IMR-90 (cell line): ENCODE measurements around the gene AGAP1. TPM values are rescaled to one million over a fixed set of nuclear protein-coding genes. Genes with fewer than 3 reads are reported as not detected.

Experiments used
- ATAC-seq: fragments of 200-7000 bp; cut with Tn5 transposase; 2 replicates; pipeline ENCODE4 v1.9.1; 2020; ENCODE audit warnings: low read depth, mild to moderate bottlenecking, moderate library complexity
- BruUV-seq: library from RNA; stranded (reverse); fragments of 400-500 nt; replicated peaks from 2 replicates; lab custom pipeline; 2021; lab: Mats Ljungman, UMichigan
- CTCF ChIA-PET: fragments of 300-600 bp; formaldehyde crosslinking; extraction: SDS; loops from one replicate; lab custom pipeline; 2021; ENCODE audit warnings: antibody characterized with exemption; lab: Yijun Ruan, JAX
- POLR2A ChIA-PET: fragments of 300-600 bp; sonication (Branson Sonifier 250); formaldehyde crosslinking; loops from one replicate; lab custom pipeline; 2022; ENCODE audit warnings: antibody characterized with exemption; ENCODE audit not compliant: unreplicated experiment; lab: Charles Lee
- DNase-seq: peaks from one replicate; pipeline ENCODE4 v3.0.0; 2013
- H2AFZ ChIP-seq: replicated peaks from 2 replicates; pipeline ENCODE3; 2013; ENCODE audit warnings: low read length, mild to moderate bottlenecking; ENCODE audit not compliant: poor library complexity
- H2AK5ac ChIP-seq: 2 replicates; pipeline ENCODE4 v1.6.1; 2013; ENCODE audit warnings: low read depth, low read length, inconsistent platforms
- H2AK9ac ChIP-seq: replicated peaks from 2 replicates; pipeline ENCODE3; 2013; ENCODE audit warnings: mild to moderate bottlenecking, low read depth, low read length, moderate library complexity; ENCODE audit not compliant: poor library complexity
- H2BK120ac ChIP-seq: 2 replicates; pipeline ENCODE4 v1.6.1; 2013; ENCODE audit warnings: low read depth, low read length, inconsistent platforms
- H2BK15ac ChIP-seq: 3 replicates; pipeline ENCODE4 v1.6.1; 2013; ENCODE audit warnings: low read depth, low read length, inconsistent platforms
- H2BK20ac ChIP-seq: 2 replicates; pipeline ENCODE4 v1.6.1; 2013; ENCODE audit warnings: low read depth, mild to moderate bottlenecking, inconsistent platforms, low read length, moderate library complexity
- H2BK5ac ChIP-seq: 2 replicates; pipeline ENCODE4 v1.6.1; 2013; ENCODE audit warnings: mild to moderate bottlenecking, low read depth, low read length, inconsistent platforms; ENCODE audit not compliant: poor library complexity, severe bottlenecking
- H3K14ac ChIP-seq: replicated peaks from 2 replicates; pipeline ENCODE4 v1.6.1; 2013; ENCODE audit warnings: low read depth, low read length, inconsistent platforms
- H3K18ac ChIP-seq: 2 replicates; pipeline ENCODE4 v1.6.1; 2013; ENCODE audit warnings: low read depth, low read length, control low read depth
- H3K23ac ChIP-seq: 2 replicates; pipeline ENCODE4 v1.6.1; 2013; ENCODE audit warnings: low read depth, low read length, inconsistent platforms
- H3K27ac ChIP-seq: 2 replicates; pipeline ENCODE4 v1.5.1; 2013; ENCODE audit warnings: mild to moderate bottlenecking, control low read depth, low read length; ENCODE audit not compliant: insufficient read depth
- H3K27me3 ChIP-seq: 2 replicates; pipeline ENCODE4 v1.6.1; 2013; ENCODE audit warnings: low read length; ENCODE audit not compliant: control insufficient read depth, insufficient read depth
- H3K36me3 ChIP-seq: 2 replicates; pipeline ENCODE4 v1.6.1; 2013; ENCODE audit warnings: low read length, mixed read lengths; ENCODE audit not compliant: control insufficient read depth, insufficient read depth
- H3K4ac ChIP-seq: 2 replicates; pipeline ENCODE4 v1.6.1; 2013; ENCODE audit warnings: low read depth, low read length, inconsistent platforms
- H3K4me1 ChIP-seq: 2 replicates; pipeline ENCODE4 v1.6.1; 2013; ENCODE audit warnings: low read length, mixed read lengths; ENCODE audit not compliant: control insufficient read depth, insufficient read depth
- H3K4me2 ChIP-seq: 2 replicates; pipeline ENCODE4 v1.6.1; 2013; ENCODE audit warnings: low read depth, mild to moderate bottlenecking, control low read depth, low read length, moderate library complexity
- H3K4me3 ChIP-seq: 2 replicates; pipeline ENCODE4 v1.5.1; 2013; ENCODE audit warnings: low read depth, mild to moderate bottlenecking, control low read depth, low read length, moderate library complexity; ENCODE audit not compliant: insufficient read depth
- H3K56ac ChIP-seq: 2 replicates; pipeline ENCODE4 v1.6.1; 2013; ENCODE audit warnings: low read length, inconsistent platforms; ENCODE audit not compliant: insufficient read depth; ENCODE audit errors: extremely low read depth
- H3K79me1 ChIP-seq, 2 experiments: 2 replicates each; pipeline ENCODE4 v1.6.1; 2013; ENCODE audit warnings: low read length in 2 of 2, inconsistent platforms in 1 of 2, low read depth in 1 of 2
- H3K9ac ChIP-seq: 2 replicates; pipeline ENCODE4 v1.6.1; 2013; ENCODE audit warnings: low read depth, low read length, control low read depth
- H3K9me1 ChIP-seq: 2 replicates; pipeline ENCODE4 v1.6.1; 2013; ENCODE audit warnings: low read length, inconsistent platforms; ENCODE audit not compliant: insufficient read depth
- H3K9me3 ChIP-seq: 2 replicates; pipeline ENCODE4 v1.6.1; 2013; ENCODE audit warnings: low read length; ENCODE audit not compliant: control insufficient read depth, insufficient read depth
- H4K20me1 ChIP-seq: 2 replicates; pipeline ENCODE4 v1.6.1; 2013; ENCODE audit warnings: low read length, inconsistent platforms; ENCODE audit not compliant: insufficient read depth
- H4K5ac ChIP-seq: 2 replicates; pipeline ENCODE4 v1.6.1; 2013; ENCODE audit warnings: mild to moderate bottlenecking, low read depth, low read length, control low read depth
- H4K8ac ChIP-seq, 2 experiments: 2 replicates each; pipeline ENCODE4 v1.6.1; 2013; ENCODE audit warnings: low read depth in 2 of 2, low read length in 2 of 2, control low read depth in 1 of 2, inconsistent platforms in 1 of 2
- H4K91ac ChIP-seq: 2 replicates; pipeline ENCODE4 v1.6.1; 2013; ENCODE audit warnings: low read depth, low read length, inconsistent platforms; ENCODE audit not compliant: insufficient read depth
- CHD1 ChIP-seq: IDR thresholded peaks from 2 replicates; pipeline ENCODE4 v1.6.1; 2012; ENCODE audit warnings: low read depth, low read length, improper control_type of control experiment
- WGBS, 2 experiments: methylation state at CpG; one replicate each; pipeline versions ENCODE4 v1.1.5 to v1.1.7; 2013; ENCODE audit warnings: missing lambda C conversion rate in 2 of 2; ENCODE audit not compliant: insufficient read length in 1 of 2; ENCODE audit errors: extremely low coverage in 2 of 2; 5-methylcytosine and 5-hydroxymethylcytosine counted together
- dilution Hi-C: fragments of 300-500 bp; cut with HindIII; formaldehyde crosslinking; loops from one replicate; pipeline ENCODE4 v1.14.3; 2018; ENCODE audit warnings: low sequenced_read_pairs; ENCODE audit not compliant: unreplicated experiment
- in situ Hi-C: fragments of 300-500 bp; cut with MboI; formaldehyde crosslinking; loops from 3 replicates; pipeline ENCODE4 v1.14.3; 2019; ENCODE audit warnings: low sequenced_read_pairs, inconsistent platforms, mixed read lengths
- intact Hi-C: fragments of 100-400 bp; cut with micrococcal nuclease; formaldehyde crosslinking; loops from 2 replicates; pipeline ENCODE4 v1.10.0; 2022
- polyA plus RNA-seq, 3 experiments: library from polyadenylated mRNA; depleted of rRNA; stranded (reverse); fragments of >200 nt; gene quantifications; 2 replicates each; pipeline ENCODE4 v1.2.3, GENCODE V29; 2012; ENCODE audit warnings: low replicate concordance in 1 of 3
- total RNA-seq: library from RNA; depleted of rRNA; stranded (reverse); fragments of >200 nt; gene quantifications from 2 replicates; pipeline ENCODE4 v1.2.3, GENCODE V29; 2012

The AGAP1 gene
- total and polyA plus RNA-seq, 2 of the 4 experiments (the other 2 are of a cell fraction) = 15.1 to 16.4 TPM

DNA sequence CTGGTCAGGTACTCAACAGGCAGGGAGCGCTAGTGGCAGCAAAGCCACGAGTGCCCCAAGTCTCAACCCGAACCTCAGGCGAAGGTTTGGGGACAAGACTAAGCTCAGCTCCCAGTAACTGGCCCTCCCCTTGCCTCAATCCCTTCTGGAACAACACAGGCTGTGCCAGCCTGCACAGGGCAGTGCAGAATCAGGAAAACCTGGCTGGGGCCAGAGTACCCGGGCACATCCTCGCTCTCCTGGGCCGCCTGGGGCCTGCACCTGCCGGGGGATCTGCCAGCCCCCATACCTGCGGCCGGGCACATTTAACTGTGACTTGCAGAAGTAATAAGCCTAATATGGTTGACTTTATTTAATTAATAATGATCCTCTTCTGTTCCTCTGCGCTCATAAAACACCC is 613.7 kb downstream of the AGAP1 start:
- H4K5ac ChIP-seq = no peak overlapping the region
- TF ChIP-seq CHD1 = no peak
- H3K18ac ChIP-seq = no peak overlapping the region
- no peak overlapping the region for H3K9ac ChIP-seq
- H2AK5ac ChIP-seq = no peak overlapping the region
- DNase-seq (no peak), ATAC-seq (no peak)
- H2BK20ac ChIP-seq = no peak overlapping the region
- H3K9me3 ChIP-seq = no peaks in the 10 kb centered on the region
- no peak overlapping the region for H2AK9ac ChIP-seq
- no TSS peak for BruUV-seq
- H3K36me3 ChIP-seq = no peaks in the 10 kb centered on the region
- ChIA-PET POLR2A (no interaction called here), CTCF (no interaction called here)
- no peak overlapping the region for H4K8ac ChIP-seq
- no peaks in the 10 kb centered on the region for H4K20me1 ChIP-seq
- no peaks in the 10 kb centered on the region for H3K27me3 ChIP-seq
- no peak overlapping the region for H3K27ac ChIP-seq
- H3K4me2 ChIP-seq = no peak overlapping the region
- no peak overlapping the region for H3K4me3 ChIP-seq
- no peak overlapping the region for H4K91ac ChIP-seq
- dilution Hi-C loops (no loop called here), intact Hi-C loops (no loop called here), in situ Hi-C loops (no loop called here)
- no CpG with 5 or more reads among the region's 11 CpGs for WGBS, 2 experiments
- no peak overlapping the region for H2BK15ac ChIP-seq
- no peak overlapping the region for H3K23ac ChIP-seq
- H3K4me1 ChIP-seq = no peaks in the 10 kb centered on the region
- no peak overlapping the region for H3K56ac ChIP-seq
- no peaks in the 10 kb centered on the region; the same call in 1 of the 2 replicates for H3K9me1 ChIP-seq
- H3K14ac ChIP-seq = no peak overlapping the region
- no peaks in the 10 kb centered on the region for H3K79me1 ChIP-seq
- H3K4ac ChIP-seq = no peak overlapping the region
- no peak overlapping the region for H2BK120ac ChIP-seq
- no peak overlapping the region for H2BK5ac ChIP-seq
- H2AFZ ChIP-seq = no peak overlapping the region
